Motor neuron (in vitro differentiated cells): ENCODE measurements around the gene MRPL2. TPM values are rescaled to one million over a fixed set of nuclear protein-coding genes. Genes with fewer than 3 reads are reported as not detected.
A peak's percentile ranks its signal among the peaks of the same experiment; 100 is the strongest.
"Not testable (repeated sequence)": the region's sequence is repeated elsewhere in the genome, so short reads cannot be mapped to it uniquely, and the experiment has no call there.

Source experiments
- ATAC-seq, 8 experiments: fragments of 200-7000 bp; cut with Tn5 transposase; replicated peaks in 6 of 8; 2 replicates each; pipeline ENCODE4 v1.8.0; 2021; ENCODE audit warnings: mild to moderate bottlenecking in 8 of 8, moderate library complexity in 8 of 8
- H3K27ac ChIP-seq, 2 donors: fragments of 250-450 bp; sonication (Bioruptor Pico); 2 replicates each; pipeline ENCODE4 v1.9.0; 2021; ENCODE audit warnings: antibody characterized with exemption in 2 of 2, mild to moderate bottlenecking in 2 of 2, moderate library complexity in 1 of 2
- H3K4me1 ChIP-seq, 2 donors: fragments of 250-450 bp; sonication (Bioruptor Pico); replicated peaks in 1 of 2; 2 replicates each; pipeline ENCODE4 v1.6.1; 2021; ENCODE audit warnings: antibody characterized with exemption in 2 of 2, mild to moderate bottlenecking in 2 of 2, moderate library complexity in 1 of 2
- H3K4me3 ChIP-seq, 5 donors: fragments of 250-450 bp; sonication (Bioruptor Pico); 2 replicates each; pipeline ENCODE4 v1.9.0; 2021; ENCODE audit warnings: antibody characterized with exemption in 5 of 5, mild to moderate bottlenecking in 5 of 5, moderate library complexity in 4 of 5
- WGBS, 10 experiments: fragments of 450-650 bp; shearing (Covaris generic); methylation state at CpG; one replicate each; pipeline ENCODE4 v1.0.0; 2022; 5-methylcytosine and 5-hydroxymethylcytosine counted together
- in situ Hi-C, 9 experiments: fragments of 400-800 bp; cut with MboI; loops; one replicate each; pipeline ENCODE4 v1.15.0; 2021; ENCODE audit warnings: low sequenced_read_pairs in 9 of 9, low pct_unique_long_range_greater_than_20kb in 2 of 9; ENCODE audit not compliant: unreplicated experiment in 9 of 9
- total RNA-seq, 8 experiments: library from RNA; unstranded; fragments of 300-600 nt; gene quantifications; 2 replicates each; pipeline versions ENCODE4 v1.2.3 to v1.2.4, GENCODE V29; 2022

The MRPL2 gene
- total RNA-seq, 8 experiments from 2014 or later, result 25.0 to 81.6 (median 42.7) TPM

DNA sequence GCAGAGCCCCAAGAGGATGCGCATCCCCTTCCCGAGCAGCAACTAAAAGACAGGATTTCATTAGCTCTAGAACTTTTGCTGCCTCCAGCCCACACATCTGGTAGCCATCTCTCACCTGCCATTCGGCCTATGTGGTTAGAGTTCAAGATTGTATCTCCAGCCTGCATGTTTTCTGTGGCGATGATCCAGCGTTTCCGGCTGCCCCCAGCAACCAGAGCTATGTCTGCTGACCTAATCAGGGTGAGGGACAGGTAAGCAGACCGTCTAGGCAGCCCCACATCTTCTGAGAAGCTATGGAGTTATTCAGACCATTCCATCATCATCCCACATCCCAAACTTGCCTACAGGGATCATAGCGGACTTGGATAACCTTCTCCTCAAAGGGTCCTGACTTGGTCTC, 3.3 kb downstream of the MRPL2 start:
- Histone ChIP-seq H3K27ac (no peak overlapping the region), H3K4me1 (peaks cover 28 to 32% of the 10 kb centered on the region in 2 donors), H3K4me3 (no peak overlapping the region)
- 60 to 96% (median 81%) methylated on average over 2 to 4 of the region's 8 CpGs; no CpG with 5 or more reads in 3 of the 10 experiments for WGBS, 10 experiments
- in situ Hi-C loops, result no loop called here
- ATAC-seq, result no peak

DNA sequence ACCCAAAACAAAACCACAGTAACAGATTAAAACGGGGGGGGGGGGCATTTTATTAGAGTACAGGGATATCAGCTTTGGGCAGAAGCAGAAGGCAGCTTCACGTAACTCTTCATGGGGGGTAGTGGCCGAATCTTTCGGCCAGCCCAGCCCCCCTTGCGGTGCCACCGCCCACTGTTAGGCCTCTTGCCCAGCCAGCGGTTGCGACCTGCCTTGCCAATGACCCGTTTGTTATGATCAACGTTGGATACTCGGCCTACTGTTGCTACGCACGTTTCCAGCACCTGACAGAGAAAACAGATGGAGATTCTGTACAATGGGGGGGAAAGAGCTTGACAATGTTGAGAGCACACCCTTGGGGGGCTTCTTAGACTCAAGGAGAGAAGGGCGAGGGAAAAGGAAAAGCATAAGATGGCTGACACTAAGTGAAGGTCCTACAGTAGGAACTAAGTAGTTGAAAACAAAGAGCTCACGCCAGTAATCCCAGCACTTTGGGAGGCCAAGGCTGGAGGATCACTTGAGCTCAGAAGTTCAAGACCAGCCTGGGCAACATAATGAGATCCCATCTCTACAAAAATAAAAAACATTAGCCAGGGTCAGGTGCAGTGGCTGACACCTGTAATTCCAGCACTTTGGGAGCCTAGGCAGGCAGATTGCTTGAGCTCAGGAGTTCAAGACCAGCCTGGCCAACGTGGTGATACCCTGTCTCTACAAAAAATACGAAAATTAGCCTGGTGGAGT, 4.9 kb downstream of the MRPL2 start:
- Histone ChIP-seq H3K4me3 (peak overlapping the region; percentile 37 to 55 (median 43)), H3K27ac (peak overlapping the region; percentile 82 to 95), H3K4me1 (peaks cover 22 to 25% of the 10 kb centered on the region in 2 donors)
- in situ Hi-C loops, result no loop called here
- ATAC-seq, result no peak
- 46 to 100% (median 78%) methylated on average over 1 to 14 of the region's 17 CpGs for WGBS, 10 experiments

DNA sequence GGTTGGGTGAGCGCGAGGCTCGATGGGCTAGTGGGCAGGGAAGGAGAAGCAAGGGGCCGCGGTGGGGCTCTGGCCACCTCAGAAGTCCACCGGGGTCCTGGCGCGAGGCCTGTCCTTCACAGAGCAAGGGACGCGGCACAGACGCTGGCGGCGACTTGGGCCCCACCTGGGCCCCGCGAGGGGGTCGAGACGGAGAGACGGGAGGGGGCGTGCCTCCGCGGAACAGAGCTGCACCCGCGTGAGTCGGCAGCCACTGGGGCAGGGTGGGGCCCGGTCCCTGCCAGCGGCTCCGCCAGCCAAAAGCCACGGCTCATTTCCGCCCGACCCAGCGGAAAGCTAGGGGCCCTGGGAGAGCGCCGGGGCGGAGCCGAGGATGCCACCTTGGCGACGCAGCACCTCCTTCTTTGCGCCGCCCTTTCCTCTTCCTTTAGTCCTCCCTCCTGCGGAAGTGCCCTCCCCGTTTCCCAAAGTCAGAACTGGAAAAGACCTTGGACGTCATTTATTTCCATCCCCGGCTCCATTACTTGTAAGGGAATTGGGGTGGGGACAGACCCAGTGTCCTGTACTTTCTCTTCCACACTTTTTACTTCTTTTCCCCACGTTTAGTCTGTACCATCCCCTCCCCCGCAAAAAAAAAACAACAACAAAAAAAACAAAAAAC, 5.6 kb downstream of the MRPL2 start, which contains the start of gene CUL7:
Gene CUL7 (minus strand): TSS at position 307 of the 661 bp plus-strand sequence. CDS start 1,063 bp downstream, outside the sequence.
- Histone ChIP-seq H3K27ac (peak within 1 kb of the TSS; percentile 82 to 95), H3K4me1 (peaks cover 22 to 24% of the 10 kb centered on the region in 2 donors), H3K4me3 (peak within 1 kb of the TSS; percentile 37 to 55 (median 43))
- in situ Hi-C loops, result no loop called here
- WGBS, 10 experiments, result 0 to 29% (median 9%) methylated on average over 1 to 25 of the region's 45 CpGs
- ATAC-seq, result peak; percentile 90 to 98 (median 94)

DNA sequence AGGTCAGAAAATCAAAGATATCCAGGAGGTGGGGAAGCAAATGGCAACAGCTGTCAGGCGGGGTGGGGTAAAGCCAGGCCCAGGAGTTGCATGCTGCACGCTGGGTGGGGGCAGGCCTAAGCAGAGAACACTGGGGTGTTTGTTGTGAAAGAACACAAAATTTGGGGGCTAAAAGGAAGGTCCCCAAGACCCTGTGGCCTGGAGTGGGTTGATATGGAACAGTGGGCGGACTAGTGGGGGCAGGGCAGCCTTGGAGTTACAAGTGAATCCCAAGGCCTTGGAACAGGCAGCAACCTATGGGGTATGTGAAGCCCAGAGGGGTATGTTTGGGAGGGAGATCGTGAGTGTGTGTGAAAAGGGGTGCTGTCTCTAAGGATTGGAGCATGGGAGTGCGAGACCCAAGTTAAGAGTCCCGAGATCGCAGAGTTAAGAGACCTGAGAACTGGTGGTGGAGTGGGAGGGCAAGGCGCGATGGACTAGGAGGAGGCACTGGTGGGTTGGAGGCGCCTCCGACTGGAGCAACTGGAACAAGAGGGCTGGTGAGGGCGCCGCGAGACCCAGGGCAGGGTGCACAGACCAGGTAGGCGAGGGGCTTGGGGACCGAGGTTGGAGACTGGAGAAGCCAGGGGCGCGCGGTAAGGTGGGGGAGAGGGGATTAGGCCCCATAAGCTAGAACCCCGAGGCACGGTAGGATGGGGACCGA, 6.2 kb downstream of the MRPL2 start:
- Histone ChIP-seq H3K4me1 (peaks cover 17 to 19% of the 10 kb centered on the region in 2 donors), H3K27ac (peak overlapping the region; percentile 82 to 95), H3K4me3 (peak overlapping the region; percentile 37 to 55 (median 43))
- in situ Hi-C loops, result no loop called here
- peak in 7 of 8 experiments; percentile 34 to 49 (median 41) for ATAC-seq
- 0 to 53% (median 19%) methylated on average over 1 to 8 of the region's 22 CpGs; no CpG with 5 or more reads in 4 of the 10 experiments for WGBS, 10 experiments

DNA sequence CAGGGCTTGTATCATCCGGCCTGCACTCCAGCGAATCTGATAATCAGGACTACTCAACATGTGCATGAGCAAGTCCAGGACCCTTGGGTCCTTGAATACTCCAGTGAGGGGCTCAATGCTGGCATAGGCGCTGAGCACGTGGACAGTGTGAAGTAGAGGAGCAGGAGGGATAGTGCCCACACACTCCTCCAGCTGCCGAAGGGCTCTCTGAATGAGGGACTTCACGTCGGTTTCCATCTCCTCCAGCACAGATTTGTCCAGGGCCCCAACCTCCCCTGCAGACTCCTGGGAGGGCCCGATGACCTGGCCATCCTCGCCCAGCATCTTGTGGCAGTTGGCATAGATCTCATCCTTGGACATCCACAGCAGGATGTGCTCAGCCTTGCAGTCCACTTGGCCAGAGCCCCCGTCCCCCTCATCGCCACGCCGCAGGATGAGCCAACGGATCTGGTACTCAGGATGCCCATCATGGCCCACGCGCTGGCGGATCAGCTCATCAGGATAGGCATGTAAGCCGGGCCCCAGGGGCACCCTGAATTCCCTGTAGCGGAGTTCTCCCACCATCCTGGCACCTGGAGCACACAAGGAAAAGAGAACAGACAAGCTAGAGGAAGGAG, 6.9 kb downstream of the MRPL2 start:
- Histone ChIP-seq H3K4me3 (peak overlapping the region in 2 of 5 donors; percentile 50 to 55), H3K4me1 (peaks cover 17 to 19% of the 10 kb centered on the region in 2 donors), H3K27ac (peak overlapping the region; percentile 82 to 95)
- WGBS, 10 experiments, result 83 to 98% (median 90%) methylated on average over 4 to 9 of the region's 19 CpGs; no CpG with 5 or more reads in 6 of the 10 experiments
- no peak for ATAC-seq
- in situ Hi-C loops, result no loop called here

DNA sequence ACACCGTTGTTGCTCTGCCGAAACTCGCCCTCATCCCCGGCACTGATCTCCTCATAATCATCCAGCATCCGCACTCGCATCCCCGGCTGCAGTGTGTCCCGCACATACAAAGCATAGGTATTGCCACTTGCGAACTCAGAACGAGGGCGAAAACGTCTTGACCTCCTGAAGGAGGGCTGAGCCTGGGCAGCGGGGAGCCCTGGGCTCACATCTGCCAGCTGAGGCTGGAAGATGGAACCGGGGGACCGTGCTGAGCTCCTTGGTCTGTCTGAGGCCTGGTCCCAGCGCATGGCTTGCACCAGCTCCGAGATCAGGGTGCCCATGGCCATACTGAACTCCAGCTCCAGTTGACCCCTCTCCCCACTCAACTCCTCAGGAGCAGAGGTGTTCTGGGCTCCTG, 8.3 kb downstream of the MRPL2 start:
- Histone ChIP-seq H3K27ac (no peak overlapping the region), H3K4me3 (no peak overlapping the region), H3K4me1 (peaks cover 17 to 19% of the 10 kb centered on the region in 2 donors)
- 80 to 95% (median 90%) methylated on average over 1 to 9 of the region's 17 CpGs; no CpG with 5 or more reads in 6 of the 10 experiments for WGBS, 10 experiments
- no peak for ATAC-seq
- in situ Hi-C loops, result no loop called here

DNA sequence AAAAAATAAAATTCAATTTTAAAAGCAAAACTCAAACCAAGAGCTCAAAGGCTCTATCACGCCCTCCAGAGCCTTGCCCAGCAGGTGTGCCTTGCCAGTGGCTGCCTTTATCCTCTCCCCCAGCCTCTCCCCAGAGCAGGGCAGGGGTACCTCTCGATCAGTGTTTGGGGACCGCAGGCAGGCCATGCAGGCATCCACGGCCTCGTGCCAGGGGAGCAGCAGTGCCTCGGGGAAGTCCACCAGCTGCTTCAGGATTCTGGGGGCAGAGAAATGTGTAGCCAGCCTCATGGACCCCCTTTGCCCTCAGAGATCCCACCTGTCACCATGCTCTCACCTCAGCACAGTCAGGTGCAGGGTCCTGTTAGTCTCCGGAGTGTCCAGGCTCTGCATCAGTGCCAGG, 11.2 kb downstream of the MRPL2 start:
- Histone ChIP-seq H3K4me1 (peaks cover 10% of the 10 kb centered on the region in 2 donors), H3K27ac (no peak overlapping the region), H3K4me3 (no peak overlapping the region)
- ATAC-seq, result no peak
- in situ Hi-C loops, result no loop called here
- 88 to 100% (median 91%) methylated on average over 1 to 6 of the region's 7 CpGs; no CpG with 5 or more reads in 5 of the 10 experiments for WGBS, 10 experiments

DNA sequence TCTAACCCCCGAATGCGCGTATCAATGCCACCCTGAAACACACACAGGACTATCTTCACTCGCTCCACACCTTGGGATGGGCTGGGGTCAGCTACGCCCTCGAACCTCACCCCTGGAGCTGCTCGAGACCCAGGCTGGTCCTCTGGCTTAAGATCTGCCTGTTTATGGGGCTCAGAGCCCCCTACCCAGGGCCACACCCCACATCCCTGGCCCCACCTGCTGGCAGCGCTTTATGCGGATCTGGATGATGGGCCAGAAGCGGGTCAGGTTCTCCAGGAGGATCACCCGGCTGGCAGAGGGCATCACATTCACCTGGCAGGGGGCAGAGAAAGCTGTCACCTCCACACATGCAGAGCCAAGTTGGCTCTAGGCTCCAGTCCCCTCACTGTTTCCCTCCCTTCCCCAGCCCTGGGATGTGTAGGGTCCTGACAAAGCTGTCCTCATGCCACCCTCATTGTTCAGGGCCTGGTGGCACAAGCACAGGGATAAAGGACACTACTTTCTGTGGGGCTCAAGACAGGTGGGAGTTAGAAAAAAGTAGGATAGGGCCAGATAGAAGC, 13.8 kb downstream of the MRPL2 start:
- 60 to 100% (median 90%) methylated on average over 1 to 2 of the region's 11 CpGs; no CpG with 5 or more reads in 6 of the 10 experiments for WGBS, 10 experiments
- Histone ChIP-seq H3K27ac (no peak overlapping the region), H3K4me1 (no peaks in the 10 kb centered on the region), H3K4me3 (no peak overlapping the region)
- ATAC-seq, result peak in 1 of 8 experiments; percentile 12
- in situ Hi-C loops, result no loop called here

DNA sequence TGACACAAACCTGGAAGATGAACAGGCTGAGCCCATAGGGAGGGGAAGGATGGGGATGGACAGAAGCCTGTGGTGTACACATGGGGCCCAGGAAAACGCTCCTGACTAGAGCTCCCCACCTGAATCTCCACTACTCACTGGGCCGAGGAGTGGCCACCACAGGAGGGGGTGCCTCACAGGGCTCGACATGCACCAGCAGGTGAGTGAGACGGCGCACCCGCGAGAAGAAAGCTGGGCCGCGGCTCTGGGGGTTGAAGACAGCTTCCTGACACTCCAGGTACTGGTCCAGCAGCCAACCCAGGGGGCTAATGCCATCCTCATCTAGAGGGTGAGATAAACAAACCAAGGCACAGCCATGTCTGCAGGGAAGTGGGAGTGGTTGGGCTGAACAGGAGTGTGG, 15.9 kb downstream of the MRPL2 start:
- Histone ChIP-seq H3K4me3 (no peak overlapping the region), H3K27ac (no peak overlapping the region), H3K4me1 (no peaks in the 10 kb centered on the region)
- in situ Hi-C loops, result no loop called here
- peak in 1 of 8 experiments; percentile 20 for ATAC-seq
- WGBS, 10 experiments, result 80 to 85% methylated on average over 2 to 9 of the region's 9 CpGs; no CpG with 5 or more reads in 8 of the 10 experiments

DNA sequence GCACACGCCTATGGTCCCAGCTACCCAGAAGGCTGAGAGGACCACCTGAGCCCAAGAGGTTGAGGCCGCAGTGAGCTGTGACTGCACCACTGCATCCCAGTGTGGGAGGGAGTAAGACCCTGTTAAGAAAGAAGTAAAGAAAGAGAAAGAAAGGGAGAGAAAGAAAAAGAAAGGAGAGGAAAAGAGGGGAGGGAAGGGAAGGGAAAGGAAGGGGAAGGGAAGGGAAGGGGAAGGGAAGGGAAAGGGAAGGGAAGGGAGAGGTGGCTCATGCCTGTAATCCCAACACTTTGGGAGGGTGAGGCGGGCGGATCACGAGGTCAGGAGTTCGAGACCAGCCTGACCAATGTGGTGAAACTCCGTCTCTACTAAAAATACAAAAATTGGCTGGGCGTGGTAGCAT, 17.8 kb downstream of the MRPL2 start:
- ATAC-seq, H3K27ac ChIP-seq: not testable (repeated sequence)
- 80 to 90% (median 86%) methylated on average over 1 to 2 of the region's 8 CpGs; no CpG with 5 or more reads in 5 of the 10 experiments for WGBS, 10 experiments

DNA sequence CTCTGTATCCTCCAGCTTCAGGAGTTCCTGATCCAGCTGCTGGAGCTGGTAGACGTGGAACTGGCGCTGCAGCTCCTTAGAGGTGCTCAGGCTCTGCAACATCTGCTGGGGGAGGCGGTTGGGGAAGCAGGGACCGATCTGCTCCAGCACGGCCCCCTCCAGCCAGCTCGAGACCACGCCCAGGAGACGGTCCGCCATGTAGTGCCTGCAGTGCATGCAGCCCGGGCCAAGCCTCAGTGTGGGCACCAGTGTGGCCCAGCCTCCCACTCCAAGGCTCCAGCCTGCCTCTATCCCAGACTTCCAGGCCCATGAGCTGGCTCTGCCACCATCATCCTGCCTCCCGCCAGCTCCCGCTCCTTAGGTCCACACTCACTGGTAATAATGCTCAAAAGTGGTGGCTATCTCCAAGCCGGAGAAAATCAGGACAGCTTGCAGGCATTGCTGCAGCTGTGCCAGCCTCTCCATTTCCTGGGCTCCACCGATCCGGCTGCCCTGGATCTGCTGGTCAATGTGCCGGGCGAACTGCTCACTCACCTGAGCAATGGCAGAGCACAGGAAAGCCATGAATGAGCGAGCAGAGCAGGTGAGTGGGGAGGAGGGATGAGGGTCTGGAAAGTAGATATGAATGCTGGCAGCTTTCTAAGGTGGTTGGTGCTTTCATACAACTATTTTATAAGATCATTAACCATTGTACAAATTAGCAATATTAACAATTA, 18.5 kb downstream of the MRPL2 start:
- Histone ChIP-seq H3K4me3 (no peak overlapping the region), H3K27ac (no peak overlapping the region), H3K4me1 (no peaks in the 10 kb centered on the region)
- 92 to 100% (median 99%) methylated on average over 1 to 6 of the region's 18 CpGs; no CpG with 5 or more reads in 2 of the 10 experiments for WGBS, 10 experiments
- no peak for ATAC-seq
- in situ Hi-C loops, result no loop called here

More for the DNA sequence above, 17.8 kb downstream of the MRPL2 start:
- in situ Hi-C loops, H3K4me1 ChIP-seq, H3K4me3 ChIP-seq: not testable (repeated sequence)

DNA sequence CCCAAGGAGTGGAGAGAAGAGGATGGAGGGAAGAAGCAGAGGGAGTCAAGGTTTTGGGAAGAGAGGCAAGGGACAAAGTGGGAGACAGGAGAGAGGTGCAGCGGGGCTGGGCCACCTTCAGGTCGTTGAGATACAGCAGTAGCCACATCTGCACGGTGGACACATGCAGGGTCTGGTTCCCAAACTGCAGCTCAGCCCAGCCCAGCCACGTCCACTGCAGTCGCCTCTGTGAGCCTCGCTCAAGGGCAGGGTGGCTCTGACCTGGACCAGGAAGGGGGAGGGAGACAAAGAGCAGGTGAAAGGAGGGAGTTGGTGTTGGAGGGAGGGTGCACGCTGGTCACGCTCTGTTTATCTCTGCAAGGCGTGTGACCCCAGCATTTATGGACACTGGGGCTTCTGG, 20.5 kb downstream of the MRPL2 start:
- peak in 2 of 8 experiments; percentile 8 to 9 for ATAC-seq
- Histone ChIP-seq H3K4me3 (no peak overlapping the region), H3K27ac (no peak overlapping the region), H3K4me1 (no peaks in the 10 kb centered on the region)
- in situ Hi-C loops, result no loop called here
- 60 to 95% (median 86%) methylated on average over 1 to 7 of the region's 9 CpGs; no CpG with 5 or more reads in 6 of the 10 experiments for WGBS, 10 experiments
